Measurements from ENCODE around the gene SRC.

SRC gene

DNA sequence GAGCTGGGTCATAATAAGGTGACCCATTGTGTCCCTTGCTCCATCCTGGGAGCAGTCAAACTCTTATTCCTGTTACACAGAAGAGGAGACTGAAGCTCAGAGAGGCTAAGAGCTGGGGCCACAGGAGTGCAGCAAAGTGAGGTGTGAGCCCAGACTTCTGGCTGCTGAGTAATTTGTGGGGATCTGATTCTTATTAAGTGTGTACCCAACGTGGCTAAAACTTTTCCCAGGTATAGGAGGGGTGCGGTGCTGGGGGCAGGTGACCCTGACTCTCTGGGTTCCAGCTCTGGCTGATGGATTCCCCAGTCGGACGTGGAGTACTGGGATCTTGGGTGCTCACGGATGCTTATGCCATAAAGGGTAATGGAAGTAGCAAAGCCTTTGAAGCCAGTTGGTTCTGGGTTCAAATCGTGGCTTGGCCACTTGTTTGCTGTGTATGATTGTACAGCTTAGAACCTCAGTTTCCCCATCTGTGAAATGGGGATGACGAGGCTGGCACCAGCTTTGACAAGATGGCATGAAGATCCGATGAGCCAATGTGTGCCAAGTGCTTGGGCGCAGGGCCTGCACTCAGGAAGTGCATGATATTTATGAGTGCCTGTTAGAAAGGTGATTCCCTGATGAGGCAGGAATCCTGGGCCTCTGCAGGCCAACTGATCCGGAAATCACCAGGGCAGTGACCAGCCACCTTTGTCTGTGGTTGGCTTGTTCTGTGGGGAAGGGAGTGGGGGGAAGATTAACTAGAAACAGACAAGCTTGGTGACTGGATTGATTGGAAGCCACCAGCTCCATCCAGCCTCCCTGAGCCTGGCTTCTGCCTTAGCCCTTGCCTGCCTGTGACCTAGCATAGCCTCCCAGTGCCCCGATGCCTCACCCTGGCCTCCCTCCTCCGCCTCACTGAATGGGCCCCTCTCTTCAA is 6.0 kb downstream of the SRC start:
- DNase-seq, result no peak

DNA sequence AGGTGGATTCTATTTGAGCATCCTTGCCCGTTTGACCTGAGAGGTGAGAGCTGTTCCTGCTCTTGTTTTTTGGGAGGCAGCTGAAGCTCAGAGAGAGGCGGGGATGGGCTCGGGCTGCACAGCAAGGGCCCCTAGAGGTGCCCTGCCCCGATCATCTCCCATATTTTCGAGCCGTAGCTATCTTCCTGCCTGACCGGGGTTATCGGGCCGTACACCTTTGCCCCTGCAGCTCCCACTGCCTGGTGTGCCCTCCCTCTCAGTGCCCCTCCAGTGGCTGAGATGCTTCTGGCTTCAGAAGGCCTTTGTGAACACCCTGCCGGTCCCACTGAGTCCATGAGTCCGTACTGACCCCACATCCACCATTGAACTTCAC is 6.7 kb downstream of the SRC start:
- DNase-seq, result no peak

GRCh38 chr20:37353285-37353849 is 7.4 kb downstream of the SRC start:
- no peak for DNase-seq

- no peak for DNase-seq
Measured at GRCh38 chr20:37354210-37355195, 8.6 kb downstream of the SRC start.

- DNase-seq, result no peak
Measured at GRCh38 chr20:37355252-37356180, 9.6 kb downstream of the SRC start.

- DNase-seq, result no peak
Measured at GRCh38 chr20:37356387-37356786, 10.4 kb downstream of the SRC start.

DNA sequence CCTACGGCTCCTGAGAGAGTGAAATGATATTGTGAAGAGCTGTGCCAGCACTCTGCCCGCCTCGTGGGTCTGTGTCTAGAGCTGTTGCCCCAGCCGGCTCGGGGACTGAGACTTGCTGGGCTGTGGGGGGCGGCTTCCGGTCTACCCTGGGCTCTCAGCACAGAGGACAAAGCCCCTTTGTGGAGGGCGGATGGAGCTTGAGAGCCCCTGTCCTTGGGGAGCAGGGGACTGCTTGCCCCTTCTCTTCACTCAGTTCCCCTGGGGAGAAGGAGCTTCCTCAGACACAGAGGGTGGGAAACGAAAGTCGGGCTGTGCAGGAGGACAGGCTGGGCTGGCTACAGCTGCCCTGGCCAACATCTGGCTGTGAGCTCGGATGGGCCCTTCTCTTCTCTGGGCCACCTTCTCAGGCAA is 11.0 kb downstream of the SRC start:
- DNase-seq, result no peak

GRCh38 chr20:37357481-37358365 is 11.8 kb downstream of the SRC start:
- DNase-seq, result no peak

DNA sequence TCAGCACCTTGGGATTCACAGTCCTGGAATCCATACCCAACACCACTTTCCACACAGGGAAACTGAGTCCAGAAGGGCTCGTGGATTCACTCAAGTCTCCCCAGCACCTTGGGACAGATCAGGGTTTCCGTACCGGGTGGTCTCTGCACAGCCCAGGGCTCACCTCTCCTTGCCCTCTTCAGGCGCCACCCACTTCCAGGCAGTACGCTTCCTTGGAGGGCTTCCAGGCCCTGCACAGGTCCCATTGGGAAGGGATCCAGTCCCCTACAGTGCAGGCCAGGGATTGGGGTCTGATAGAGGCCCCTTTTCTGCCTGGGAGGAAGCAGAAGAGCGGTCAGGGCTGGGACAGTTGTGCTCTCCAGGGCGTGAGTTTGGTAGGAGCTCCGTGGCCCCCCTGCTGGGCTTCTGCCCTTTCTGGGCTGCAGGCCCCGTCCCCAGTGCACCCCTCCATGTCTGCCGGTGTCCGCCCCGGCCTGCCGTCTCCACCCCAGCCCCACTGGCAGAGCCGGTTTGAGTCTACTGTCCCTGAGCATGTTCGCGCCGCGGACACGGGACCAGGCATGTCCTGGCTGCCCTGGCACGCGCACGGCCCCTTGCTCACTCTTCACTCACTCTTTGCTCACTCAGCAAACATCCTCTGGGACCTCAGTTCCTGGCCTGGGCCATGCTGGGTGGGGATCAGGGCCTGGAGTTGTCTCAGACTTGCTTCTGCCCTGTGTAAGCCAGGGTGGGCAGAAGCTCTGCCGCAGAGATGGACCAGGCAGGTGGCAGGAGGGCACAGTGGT is 12.6 kb downstream of the SRC start:
- no peak for DNase-seq

DNA sequence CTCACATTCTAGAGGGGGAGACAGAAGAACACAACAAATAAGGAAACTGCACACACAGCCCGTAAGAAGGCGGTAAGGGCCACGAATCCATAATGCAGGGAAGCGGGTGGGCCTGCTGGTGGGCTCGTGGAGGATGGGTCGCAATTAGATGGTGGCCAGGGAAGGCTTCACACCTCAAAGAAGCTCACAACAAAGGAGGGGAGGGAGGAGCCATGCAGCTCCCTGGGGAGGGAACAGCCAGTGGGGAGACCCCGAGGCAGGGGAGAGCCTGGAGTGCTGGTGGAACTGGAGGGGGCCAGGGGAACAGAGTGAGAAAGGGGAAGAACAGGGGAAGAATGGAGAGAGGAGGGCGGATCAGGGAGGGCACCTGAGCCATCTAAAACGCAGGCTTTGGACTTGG is 13.4 kb downstream of the SRC start:
- DNase-seq, result no peak

DNA sequence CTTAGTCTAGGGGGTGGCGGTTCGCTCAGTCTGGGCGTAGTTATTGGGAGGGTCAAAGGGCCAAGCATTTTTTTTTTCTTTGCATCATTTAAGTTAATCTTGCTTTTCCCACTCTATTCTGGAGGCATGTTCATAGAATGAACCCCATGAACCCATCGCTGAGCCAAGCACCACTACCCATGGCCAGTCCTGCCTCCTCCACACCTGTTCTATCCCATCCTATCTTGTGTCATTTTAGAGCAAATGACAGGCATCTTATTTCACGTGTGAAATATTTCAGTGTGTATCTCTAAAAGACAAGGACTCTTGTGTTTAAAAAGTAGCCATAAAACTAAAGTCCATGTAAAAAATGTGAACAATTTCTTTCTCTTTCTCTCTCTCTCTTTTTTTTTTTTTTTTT is 13.9 kb downstream of the SRC start:
- no peak for DNase-seq

GRCh38 chr20:37360391-37361115 is 14.6 kb downstream of the SRC start:
- no peak for DNase-seq

DNA sequence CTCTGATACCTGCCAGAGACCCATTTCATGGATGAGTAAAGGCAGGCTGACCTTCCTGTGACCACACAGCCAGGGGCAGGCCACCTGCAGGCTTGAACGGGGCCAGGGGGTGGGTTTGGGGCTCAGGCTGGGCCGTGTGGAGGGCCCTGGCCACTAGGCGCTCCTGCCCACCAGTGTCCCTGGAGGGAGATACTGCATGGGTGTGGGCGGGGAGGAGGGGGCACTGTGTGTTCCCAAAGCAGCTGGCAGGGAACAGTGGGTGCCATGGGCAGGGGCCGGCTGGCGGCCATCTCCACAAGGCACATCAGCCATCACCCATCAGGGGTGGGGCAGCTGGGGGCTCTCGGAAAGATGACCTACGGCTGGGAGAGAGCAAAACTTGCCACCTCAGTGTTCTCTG is 15.4 kb downstream of the SRC start:
- DNase-seq, result no peak

DNA sequence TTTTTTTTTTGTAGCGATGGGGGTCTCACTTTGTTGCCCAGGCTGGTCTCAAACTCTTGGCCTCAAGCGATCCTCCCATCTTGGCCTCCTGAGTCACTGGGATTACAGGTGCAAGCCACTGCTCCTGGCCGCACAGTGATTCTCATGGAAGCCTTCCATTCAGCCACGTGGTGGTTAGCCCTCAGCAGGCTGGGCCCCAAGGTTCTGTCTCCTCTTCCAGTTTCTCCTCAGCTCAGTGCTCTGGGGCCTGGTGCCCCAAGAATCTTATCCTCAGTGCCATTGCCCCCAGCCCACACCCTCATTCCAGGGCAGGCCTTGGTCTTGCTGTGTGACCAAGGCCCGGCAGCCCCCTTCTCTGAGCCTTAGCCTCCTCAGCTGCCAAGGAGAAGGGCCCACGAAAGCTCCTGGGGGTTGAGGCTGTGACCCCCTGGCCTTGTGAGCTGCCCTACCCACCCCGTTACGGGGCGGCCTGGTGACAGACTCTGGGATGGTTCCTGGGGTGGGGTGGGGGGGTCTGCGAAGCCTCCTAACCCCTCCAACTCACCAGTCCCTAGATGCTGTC is 16.4 kb downstream of the SRC start:
- DNase-seq, result no peak

DNA sequence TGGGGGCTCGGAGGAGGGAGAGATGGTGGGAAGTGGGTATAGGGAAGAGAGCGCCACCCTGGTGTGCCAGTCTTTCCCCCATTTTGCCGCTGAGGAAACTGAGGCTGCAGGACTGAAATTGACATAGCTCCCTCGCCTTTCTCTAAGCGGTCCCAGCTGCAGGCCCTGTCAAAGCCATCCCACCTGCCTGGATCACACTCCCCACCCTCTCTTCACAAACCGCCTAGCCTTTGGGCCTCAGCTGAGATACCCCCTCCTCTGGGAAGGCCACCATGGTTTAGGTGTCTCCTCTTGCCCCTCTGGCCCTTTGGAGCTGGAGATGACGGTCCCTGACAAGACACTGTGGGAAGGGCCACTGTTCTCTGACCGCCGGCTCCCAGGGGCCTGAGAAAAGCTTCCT is 16.9 kb downstream of the SRC start:
- no peak for DNase-seq

DNA sequence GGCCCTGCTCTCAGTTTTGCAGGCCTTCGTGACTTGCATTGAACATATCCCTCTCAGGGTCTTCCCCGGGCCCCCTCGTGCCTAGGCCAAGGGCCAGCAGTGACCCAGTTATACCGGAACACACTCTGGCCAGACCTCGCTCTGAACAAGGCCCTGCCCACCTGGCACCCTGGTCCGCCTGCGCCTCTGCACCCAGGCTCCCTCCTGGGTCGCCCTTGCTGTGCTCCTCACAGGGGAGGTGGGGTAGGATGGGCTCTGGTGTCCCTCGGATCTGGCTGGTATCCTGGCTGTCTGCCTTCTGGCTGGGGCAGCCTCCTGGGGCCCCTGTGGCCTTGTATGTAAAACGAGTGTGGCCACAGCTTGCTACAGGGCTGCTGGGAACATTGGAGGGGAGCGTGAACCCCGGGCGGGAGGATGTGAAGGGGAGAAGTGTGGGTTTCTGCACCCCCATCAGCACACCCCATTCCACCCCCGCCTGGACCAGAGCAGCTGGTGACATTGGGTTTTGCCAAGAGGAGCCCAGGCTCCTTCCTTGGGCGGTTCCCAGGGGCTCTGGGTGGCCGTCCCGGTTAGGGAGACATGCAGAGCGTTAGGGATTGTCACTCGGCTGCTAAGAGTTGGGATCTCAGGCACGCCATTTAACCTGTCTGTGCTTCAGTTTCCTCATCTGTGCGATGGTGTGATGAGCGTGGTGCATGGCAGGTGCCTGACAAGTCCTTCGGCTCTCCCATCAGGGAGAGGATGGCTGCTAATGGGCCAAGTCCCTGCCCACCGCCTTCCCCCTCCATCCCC is 17.5 kb downstream of the SRC start:
- no peak for DNase-seq

DNA sequence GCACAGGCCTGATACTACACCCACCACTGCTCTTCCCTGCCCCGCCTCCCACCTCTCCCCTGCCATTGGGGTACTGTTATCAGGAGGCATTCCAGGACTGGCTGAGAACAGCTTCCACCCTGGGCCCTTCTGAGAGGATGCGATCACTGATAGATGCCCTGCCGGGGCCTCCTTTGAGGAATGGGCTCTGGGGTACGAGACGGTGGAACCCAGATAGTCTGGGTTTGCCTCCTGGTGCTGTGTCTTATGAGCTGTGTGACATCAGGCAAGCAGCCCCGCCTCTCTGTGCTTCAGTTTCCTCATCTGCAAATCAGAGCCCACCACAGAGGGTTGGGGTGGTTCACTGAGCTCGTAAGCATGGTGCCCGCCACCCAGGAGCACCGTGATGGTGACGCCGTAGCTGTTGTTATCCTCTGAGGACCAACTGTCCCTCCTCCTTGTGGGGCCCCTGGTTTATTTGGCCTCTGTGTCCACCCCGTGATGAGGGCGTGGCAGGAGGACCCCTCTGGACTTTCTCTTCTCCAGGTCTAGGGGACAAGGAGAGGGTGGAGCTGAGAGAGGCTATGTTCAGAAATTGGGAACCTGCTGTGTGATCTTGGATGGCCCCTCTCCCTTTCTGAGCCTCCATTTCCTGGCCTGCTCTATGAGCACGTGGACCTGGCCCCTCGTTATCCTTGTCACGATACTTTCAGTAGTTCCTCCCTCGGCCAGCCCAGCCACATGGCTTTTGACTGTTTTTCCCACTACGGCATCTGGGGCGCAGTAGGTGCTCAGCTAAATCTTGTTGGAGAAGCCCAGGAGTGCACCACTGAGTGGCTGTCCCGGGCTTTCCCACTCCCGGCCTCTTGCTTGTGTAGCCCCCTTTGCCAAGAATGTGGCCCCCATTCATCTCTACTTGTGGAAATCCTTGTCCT is 18.3 kb downstream of the SRC start:
- no peak for DNase-seq

Measured in CD4-positive, alpha-beta T cell treated with Interleukin-12 subunit alpha and Interleukin-12 subunit beta, for 1 hour (primary cell).